HL-60/S4 (cell line): ENCODE data around the gene CLDN7.

Experiments
- in situ Hi-C: fragments of 300-500 bp; cut with MboI; formaldehyde crosslinking; loops from 2 replicates; pipeline ENCODE4 v1.14.3; 2022; ENCODE audit warnings: low sequenced_read_pairs

The CLDN7 gene

DNA sequence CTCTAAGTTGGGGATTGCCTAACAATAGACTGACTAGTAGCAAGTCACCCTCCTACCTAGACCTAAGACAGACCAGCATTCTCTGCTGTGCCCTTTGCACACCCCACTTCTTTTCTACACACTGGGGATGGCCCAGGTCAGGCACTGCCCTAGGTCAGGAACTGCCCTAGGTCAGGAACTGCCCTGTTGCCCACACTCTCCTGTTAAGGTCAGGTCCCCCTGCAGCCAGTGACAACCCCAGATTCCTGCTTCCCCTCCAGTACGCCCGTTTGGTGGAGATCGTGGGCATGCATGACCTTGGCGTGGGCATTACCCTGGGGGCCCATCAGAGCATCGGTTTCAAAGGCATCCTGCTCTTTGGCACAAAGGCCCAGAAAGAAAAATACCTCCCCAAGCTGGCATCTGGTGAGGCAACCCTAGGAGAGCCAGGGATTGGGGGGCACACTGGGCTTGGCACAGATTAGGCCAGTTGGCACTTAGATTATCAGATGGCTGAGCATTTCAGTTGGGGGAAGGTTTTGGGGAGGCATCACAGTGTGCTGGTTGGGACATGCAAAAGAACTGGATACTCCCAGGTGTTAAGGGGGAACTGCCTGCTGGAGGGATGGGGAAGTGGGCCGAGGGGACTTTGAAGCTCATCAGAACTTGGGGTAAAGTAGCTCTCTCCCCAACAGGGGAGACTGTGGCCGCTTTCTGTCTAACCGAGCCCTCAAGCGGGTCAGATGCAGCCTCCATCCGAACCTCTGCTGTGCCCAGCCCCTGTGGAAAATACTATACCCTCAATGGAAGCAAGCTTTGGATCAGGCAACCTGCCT, 40.8 kb downstream of the CLDN7 start:
- in situ Hi-C loops: no loop called here

DNA sequence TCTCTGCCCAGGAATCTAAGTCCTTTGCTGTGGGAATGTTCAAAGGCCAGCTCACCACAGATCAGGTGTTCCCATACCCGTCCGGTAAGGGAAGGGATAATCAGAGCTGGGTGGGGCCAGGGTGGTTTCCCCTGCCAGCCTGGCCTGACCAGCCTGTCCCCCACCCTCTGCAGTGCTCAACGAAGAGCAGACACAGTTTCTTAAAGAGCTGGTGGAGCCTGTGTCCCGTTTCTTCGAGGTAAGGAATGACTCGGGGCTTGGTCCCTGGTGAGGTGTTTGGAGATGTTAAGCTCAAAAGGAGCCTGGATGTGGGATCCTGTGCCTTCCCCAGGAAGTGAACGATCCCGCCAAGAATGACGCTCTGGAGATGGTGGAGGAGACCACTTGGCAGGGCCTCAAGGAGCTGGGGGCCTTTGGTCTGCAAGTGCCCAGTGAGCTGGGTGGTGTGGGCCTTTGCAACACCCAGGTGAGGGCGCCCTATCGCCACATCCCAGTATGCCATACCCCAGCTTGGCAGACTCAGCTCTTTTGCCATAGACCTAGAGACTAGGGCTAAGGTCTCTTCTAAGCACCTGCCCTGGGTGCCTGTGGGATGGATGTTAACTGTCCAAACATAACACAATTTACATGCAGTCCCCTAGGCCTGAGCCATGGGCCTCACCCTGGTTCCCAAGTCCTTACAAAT, 41.5 kb downstream of the CLDN7 start:
- in situ Hi-C loops: no loop called here

GRCh38 chr17:7219812-7220592, 42.3 kb downstream of the CLDN7 start, which contains the start of the genes ACADVL and DLG4:
Gene ACADVL, plus strand, starts transcription at chr17:7219938. Its CDS starts 47 bp downstream, at chr17:7219985.
Gene DLG4, minus strand, starts transcription at chr17:7219836.
- in situ Hi-C loops: no loop called here

DNA sequence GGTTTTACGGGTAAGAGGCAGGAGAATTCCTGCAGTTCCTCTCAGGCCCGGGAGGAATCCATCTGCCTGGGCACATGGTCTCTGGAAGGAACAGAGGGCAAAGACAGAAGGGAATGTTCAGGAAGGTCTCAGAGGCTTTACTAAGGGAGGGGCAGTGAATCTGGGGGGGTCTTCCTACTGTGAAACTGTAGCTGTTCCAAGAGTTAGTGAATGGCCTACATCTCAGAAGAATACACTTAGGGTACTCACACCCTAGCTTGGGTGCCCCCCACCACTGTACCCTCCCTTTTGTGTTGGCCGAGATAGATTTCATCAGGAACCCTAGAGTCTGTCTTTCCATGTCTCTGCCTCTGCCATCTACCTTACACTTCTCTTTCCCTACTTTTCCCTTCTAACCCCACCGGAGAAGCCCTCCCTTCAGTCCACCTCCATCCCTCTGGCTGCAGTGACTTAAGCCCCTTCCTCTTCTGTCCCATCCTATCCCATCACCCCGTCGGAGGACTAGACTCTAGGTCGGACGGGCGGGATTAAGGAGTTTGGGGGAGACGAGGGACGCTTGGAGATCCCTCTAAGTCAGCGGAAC, 43.0 kb downstream of the CLDN7 start:
- in situ Hi-C loops: no loop called here

DNA sequence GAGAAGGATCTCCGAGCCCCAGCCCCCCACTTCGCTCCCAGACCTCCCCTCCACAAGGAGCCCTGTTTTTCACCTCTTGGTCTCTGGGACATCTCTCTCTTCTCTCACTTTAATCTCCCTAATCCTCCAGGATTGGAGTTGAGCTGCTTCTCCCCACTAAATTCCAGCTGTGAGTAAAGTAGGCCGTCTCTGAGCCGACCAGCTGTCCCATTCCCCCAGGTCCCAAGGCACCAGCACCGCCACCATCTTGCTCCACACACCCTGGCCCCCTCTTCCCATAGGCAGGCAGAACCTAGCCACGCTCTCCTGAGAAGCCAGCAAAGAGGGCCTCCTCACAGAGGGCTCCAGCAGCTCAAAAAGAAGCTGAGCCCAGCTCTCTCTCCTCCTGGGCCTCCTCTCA, 43.5 kb downstream of the CLDN7 start:
- in situ Hi-C loops: no loop called here

DNA sequence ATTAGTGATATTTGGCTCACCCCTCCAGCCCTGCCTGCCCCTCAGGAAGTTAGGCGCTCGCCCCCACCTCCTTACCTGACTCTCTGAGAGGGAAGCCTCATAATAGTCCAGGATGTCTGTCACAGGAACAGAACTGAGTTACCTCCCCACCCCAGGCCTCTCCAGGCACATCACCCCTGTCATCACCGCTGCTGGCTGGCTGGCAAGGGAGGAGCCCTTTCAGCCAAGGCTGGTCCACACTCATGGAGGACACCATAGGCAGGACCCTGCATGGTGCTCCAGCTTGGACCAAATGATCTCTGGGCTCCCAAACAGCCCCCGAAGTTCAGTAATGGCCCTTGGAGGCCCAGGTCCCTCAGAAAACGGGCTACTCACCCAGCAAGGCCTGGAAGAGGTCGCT, 44.1 kb downstream of the CLDN7 start:
- in situ Hi-C loops: no loop called here

GRCh38 chr17:7217113-7217987, 44.9 kb downstream of the CLDN7 start:
- in situ Hi-C loops: no loop called here

DNA sequence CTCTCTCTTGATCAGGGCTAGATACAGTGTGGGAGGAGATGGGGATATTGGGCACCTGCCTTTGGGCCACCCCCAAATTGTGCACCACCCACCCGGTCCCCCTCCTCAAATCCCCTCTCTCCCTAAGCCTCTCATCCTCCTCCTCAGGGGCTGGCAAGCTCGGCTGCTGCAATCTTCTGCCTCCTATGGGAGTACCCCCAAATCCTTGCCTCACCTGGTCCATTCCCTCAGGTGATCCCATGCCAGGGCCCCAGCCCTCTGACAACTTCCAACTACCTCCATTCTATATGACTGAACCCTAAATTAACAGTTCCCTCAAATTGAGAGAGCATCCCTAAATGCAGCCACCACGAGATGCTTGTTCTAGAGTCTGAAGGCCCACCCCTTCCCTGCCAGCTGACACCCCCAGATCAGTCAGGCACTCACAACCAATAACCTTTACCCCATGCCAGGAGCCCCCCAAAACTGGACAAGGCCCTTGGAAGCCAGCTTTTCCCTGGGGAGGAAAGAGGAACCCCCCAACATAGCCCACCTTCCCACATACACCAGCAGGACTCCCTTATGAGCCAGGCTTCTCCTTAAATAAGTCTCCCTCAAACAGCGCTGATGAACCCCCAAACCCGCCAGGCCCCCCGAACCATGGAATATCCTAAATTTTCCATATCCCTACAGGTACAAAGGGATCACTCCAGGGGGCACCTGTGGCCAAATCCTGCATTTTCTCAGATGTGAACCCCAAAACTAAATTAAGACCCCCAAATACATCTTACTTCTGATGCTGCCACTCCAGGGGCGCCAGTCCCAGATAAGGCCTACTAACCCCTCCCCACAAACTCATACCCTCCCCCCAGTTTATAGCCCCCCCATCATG, 45.8 kb downstream of the CLDN7 start:
- in situ Hi-C loops: no loop called here

GRCh38 chr17:7215652-7216180, 46.6 kb downstream of the CLDN7 start:
- in situ Hi-C loops: no loop called here

DNA sequence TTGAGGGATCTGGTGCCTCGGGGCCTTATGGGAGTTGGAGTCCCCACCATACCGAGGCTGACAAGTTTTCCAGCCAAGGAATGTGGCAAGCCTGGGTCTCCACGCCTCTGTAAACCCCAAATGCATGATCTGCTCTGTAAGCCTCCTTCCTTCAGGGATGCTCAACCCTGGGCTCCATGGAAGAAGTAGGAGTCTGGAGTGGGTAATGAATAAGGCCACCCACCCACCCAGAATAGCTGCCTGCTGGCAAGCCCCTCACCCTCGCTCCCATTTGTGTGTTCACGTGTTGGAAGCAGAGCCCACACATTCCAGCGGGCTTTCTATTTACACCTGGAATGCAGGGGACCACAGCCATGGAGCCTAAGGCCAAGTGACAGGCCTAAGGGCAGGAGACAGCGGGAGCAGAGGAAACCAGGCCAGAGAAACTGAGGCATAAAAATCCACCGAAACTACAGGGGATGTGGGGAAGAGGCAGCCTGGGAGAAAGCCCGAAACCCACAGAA, 47.1 kb downstream of the CLDN7 start:
- in situ Hi-C loops: no loop called here

DNA sequence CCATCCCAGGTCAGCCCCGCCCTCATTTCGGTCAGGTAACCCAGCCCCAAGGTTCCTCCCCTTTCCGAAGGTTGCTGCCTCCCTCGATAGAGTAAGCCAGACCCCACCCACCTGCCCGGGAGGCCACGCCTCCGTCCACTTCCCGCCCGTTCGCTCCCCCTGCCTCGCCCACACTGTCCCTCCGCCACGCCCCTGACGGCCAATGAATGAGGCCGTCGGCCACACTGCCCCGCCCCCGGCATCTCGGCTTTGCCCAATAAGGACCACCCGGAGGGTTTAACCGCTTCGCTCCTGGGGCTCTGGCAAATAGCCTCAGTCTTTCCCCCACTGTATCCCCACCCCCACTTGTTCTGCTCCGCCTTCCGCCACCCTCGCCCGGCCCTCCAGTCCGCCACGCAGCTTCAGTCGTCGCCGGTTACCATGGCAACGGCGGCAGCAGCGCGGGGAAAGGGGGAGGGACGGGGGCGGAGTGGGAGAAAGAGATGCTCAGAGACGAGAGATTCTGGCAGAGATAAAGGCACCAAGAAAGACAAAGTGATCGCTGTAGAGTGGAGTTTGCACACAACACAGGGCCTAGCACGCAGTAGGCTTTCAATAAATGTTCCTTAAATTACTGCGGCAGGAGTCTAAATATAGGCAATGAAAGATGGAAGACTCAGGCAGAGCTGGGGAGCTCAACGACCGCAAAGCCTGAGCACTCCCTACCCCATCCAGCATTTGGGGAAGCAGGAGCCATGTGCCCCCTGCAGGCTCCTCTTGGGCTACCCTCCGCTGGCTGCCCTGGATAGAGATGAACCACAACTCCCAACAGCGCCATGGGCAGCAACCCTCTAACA, 47.8 kb downstream of the CLDN7 start:
- in situ Hi-C loops: no loop called here

- in situ Hi-C loops: no loop called here
Observed at GRCh38 chr17:7213895-7214299, 48.4 kb downstream of the CLDN7 start.

DNA sequence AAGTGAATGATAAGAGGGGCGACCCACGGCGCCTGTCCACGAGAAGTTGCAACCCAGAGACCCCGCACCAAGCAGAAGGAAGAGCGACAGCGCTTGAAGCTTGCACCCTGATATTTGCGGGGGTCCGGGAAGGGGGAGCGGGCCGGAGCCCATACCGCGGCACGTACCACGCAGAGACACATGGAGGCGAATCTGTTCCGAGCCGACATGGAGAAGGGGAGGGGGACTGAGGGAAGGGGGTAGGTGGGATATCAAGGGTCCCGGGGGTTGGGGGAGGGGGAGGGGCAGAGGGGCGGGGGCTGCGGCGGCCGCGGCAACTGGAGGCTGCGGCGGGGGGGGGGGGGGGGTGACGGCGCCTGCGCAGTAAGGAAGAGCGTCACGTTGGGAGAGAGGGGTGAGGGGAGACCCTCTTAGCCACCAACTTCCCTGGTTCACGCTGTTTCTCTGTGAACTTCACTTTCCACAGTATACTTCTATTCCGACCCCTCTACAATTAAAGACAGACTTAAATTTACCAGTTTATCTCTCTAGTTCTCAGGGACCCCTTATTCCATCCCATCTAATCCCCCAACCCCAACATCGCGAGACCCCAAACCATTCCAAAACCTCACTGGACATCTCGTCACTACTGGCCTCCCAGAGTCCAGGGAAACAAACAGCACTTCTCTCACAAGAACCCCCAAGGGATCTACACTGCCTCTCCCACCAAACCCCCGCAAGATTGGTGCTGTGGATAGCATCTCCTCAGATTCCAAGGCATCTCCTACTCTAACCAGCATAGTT, 50.6 kb downstream of the CLDN7 start:
- in situ Hi-C loops: no loop called here
